GM18907 (cell line): Measurements from ENCODE around the gene IGLL1.
"Not testable (repeated sequence)": the region's sequence is repeated elsewhere in the genome, so short reads cannot be mapped to it uniquely, and the experiment has no call there.

ENCODE experiments used
- ATAC-seq: cut with Tn5 transposase; IDR thresholded peaks from one replicate; pipeline ENCODE4 v1.9.1; 2021; ENCODE audit warnings: mild to moderate bottlenecking, moderate library complexity; ENCODE audit not compliant: unreplicated experiment

The IGLL1 gene

GRCh38 chr22:23591846-23592245, 11.8 kb upstream of the IGLL1 start:
- no peak for ATAC-seq

- no peak for ATAC-seq
These were observed 11.2 kb upstream of the IGLL1 start for GRCh38 chr22:23591201-23591791.

- ATAC-seq: no peak
These were observed 3.7 kb upstream of the IGLL1 start for GRCh38 chr22:23583836-23584235.

GRCh38 chr22:23583153-23583552, 3.1 kb upstream of the IGLL1 start:
- ATAC-seq: no peak

GRCh38 chr22:23581260-23581650, 1.2 kb upstream of the IGLL1 start:
- ATAC-seq: no peak

GRCh38 chr22:23580576-23581259, 628 bp upstream of the IGLL1 start:
- ATAC-seq: no peak

GRCh38 chr22:23579280-23579679, 810 bp downstream of the IGLL1 start:
- ATAC-seq: no peak

GRCh38 chr22:23578306-23578705, 1.8 kb downstream of the IGLL1 start:
- ATAC-seq: no peak

GRCh38 chr22:23576681-23577080, 3.4 kb downstream of the IGLL1 start:
- ATAC-seq: no peak

- no peak for ATAC-seq
These were observed 4.5 kb downstream of the IGLL1 start for GRCh38 chr22:23575601-23576000.

GRCh38 chr22:23574877-23575276, 5.2 kb downstream of the IGLL1 start:
- no peak for ATAC-seq

GRCh38 chr22:23574371-23574811, 5.7 kb downstream of the IGLL1 start:
- no peak for ATAC-seq

GRCh38 chr22:23573701-23574235, 6.3 kb downstream of the IGLL1 start:
- not testable (repeated sequence) for ATAC-seq

GRCh38 chr22:23573106-23573505, 7.0 kb downstream of the IGLL1 start:
- ATAC-seq: not testable (repeated sequence)

- no peak for ATAC-seq
These were observed 8.6 kb downstream of the IGLL1 start for GRCh38 chr22:23571486-23571885.

GRCh38 chr22:23570681-23571080, 9.4 kb downstream of the IGLL1 start:
- ATAC-seq: no peak

- no peak for ATAC-seq
These were observed 10.4 kb downstream of the IGLL1 start for GRCh38 chr22:23569716-23570115.

- ATAC-seq: no peak
These were observed 10.8 kb downstream of the IGLL1 start for GRCh38 chr22:23569291-23569690.

GRCh38 chr22:23566705-23567475, 13.2 kb downstream of the IGLL1 start:
- no peak for ATAC-seq

- ATAC-seq: no peak
These were observed 14.0 kb downstream of the IGLL1 start for GRCh38 chr22:23565915-23566704.
